ENCODE results near the gene IGSF23.

DNA sequence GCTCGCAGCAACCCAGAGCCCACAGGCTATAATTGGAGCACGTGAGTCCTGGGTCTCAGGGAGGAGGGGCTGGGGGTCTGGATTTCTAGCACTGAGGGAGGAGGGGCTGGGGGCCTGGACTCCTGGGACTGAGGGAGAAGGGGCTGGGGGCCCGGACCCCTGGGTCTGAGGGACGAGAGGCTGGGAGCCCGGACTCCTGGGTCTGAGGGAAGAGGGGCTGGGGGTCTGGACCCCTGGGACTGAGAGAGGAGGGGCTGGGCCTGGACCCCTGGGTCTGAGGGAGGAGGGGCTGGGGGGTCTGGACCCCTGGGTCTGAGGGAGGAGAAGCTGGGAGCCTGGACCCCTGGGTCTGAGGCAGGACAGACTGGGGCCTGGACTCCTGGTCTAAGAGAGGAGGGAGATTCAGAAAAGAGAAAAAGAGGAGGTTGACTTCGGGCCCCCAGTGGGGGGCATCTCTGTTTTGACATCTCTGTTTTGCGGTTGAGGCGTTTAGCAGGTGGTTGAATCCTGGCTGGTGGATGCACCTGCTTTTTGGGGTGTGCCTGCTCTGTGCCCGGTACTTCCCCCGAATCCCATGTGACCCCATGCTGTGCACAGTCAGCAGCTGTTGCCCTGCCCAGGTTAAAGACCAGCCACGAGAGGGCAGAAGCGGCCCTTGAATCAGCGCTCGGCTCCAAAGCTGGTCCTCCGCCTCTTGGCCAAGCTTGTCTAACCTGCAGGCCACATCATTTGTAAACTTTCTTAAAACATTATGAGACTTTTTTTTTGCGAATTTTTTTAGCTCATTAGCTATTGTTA lies 40.8 kb downstream of the IGSF23 start:
- TF ChIP-seq, protein P1, sequence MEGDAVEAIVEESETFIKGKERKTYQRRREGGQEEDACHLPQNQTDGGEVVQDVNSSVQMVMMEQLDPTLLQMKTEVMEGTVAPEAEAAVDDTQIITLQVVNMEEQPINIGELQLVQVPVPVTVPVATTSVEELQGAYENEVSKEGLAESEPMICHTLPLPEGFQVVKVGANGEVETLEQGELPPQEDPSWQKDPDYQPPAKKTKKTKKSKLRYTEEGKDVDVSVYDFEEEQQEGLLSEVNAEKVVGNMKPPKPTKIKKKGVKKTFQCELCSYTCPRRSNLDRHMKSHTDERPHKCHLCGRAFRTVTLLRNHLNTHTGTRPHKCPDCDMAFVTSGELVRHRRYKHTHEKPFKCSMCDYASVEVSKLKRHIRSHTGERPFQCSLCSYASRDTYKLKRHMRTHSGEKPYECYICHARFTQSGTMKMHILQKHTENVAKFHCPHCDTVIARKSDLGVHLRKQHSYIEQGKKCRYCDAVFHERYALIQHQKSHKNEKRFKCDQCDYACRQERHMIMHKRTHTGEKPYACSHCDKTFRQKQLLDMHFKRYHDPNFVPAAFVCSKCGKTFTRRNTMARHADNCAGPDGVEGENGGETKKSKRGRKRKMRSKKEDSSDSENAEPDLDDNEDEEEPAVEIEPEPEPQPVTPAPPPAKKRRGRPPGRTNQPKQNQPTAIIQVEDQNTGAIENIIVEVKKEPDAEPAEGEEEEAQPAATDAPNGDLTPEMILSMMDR (IDR thresholded peaks at IDR 0.05), result peak; percentile 15 to 44 (median 35)
- no peak for TF ChIP-seq POLR2A (IDR thresholded peaks at IDR 0.05)
